GM12873 (cell line): Measurements from ENCODE around the gene GUCY1B1.

Source experiments
- CTCF ChIP-seq: IDR thresholded peaks from 2 replicates; pipeline ENCODE4 v1.5.1; 2012; ENCODE audit warnings: low read depth, mild to moderate bottlenecking, moderate library complexity, low read length, control low read depth; ENCODE audit not compliant: insufficient read depth; ENCODE audit errors: missing control alignments

GUCY1B1 gene

GRCh38 chr4:155773196-155773800 lies 14.5 kb downstream of the GUCY1B1 start:
- no peak for TF ChIP-seq CTCF

- no peak for TF ChIP-seq CTCF
These were observed 15.2 kb downstream of the GUCY1B1 start for GRCh38 chr4:155774033-155774432.

- no peak for TF ChIP-seq CTCF
These were observed 19.3 kb downstream of the GUCY1B1 start for GRCh38 chr4:155777971-155778735.

GRCh38 chr4:155780775-155781174 lies 22.0 kb downstream of the GUCY1B1 start:
- TF ChIP-seq CTCF, result no peak

GRCh38 chr4:155781249-155781831 lies 22.5 kb downstream of the GUCY1B1 start:
- no peak for TF ChIP-seq CTCF

- no peak for TF ChIP-seq CTCF
These were observed 25.8 kb downstream of the GUCY1B1 start for GRCh38 chr4:155784637-155785036.

- no peak for TF ChIP-seq CTCF
These were observed 27.0 kb downstream of the GUCY1B1 start for GRCh38 chr4:155785828-155786227.
